Ishikawa (cell line): Measurements from ENCODE around the gene PLPP2.

ENCODE experiments used
- CEBPB ChIP-seq: IDR thresholded peaks from 2 replicates; pipeline ENCODE4 v1.6.1; 2012
- CREB1 ChIP-seq: IDR thresholded peaks from 2 replicates; pipeline ENCODE4 v1.6.1; 2012; ENCODE audit warnings: low read depth
- EGR1 ChIP-seq: IDR thresholded peaks from 2 replicates; pipeline ENCODE4 v1.6.1; 2012
- EP300 ChIP-seq: IDR thresholded peaks from 2 replicates; pipeline ENCODE4 v1.6.1; 2012; ENCODE audit warnings: borderline replicate concordance
- FOXM1 ChIP-seq: IDR thresholded peaks from 2 replicates; pipeline ENCODE4 v1.6.1; 2012; ENCODE audit warnings: low read depth, borderline replicate concordance
- NFIC ChIP-seq: IDR thresholded peaks from 2 replicates; pipeline ENCODE4 v1.6.1; 2012
- RAD21 ChIP-seq: IDR thresholded peaks from 2 replicates; pipeline ENCODE4 v1.6.1; 2012; ENCODE audit warnings: low read depth
- TAF1 ChIP-seq: IDR thresholded peaks from 2 replicates; pipeline ENCODE4 v1.6.1; 2012; ENCODE audit warnings: low read depth, mild to moderate bottlenecking
- TCF12 ChIP-seq: IDR thresholded peaks from 2 replicates; pipeline ENCODE4 v1.6.1; 2012; ENCODE audit warnings: low read depth
- TEAD4 ChIP-seq: IDR thresholded peaks from 2 replicates; pipeline ENCODE4 v1.6.1; 2012
- YY1 ChIP-seq: IDR thresholded peaks from 2 replicates; pipeline ENCODE4 v1.6.1; 2012; ENCODE audit warnings: low read depth
- ZBTB7A ChIP-seq: IDR thresholded peaks from 2 replicates; pipeline ENCODE4 v1.6.1; 2012; ENCODE audit warnings: low read depth
- TF ChIP-seq, protein P1 (sequence below): IDR thresholded peaks from 2 replicates; pipeline ENCODE4 v1.6.1; 2012
- TF ChIP-seq, protein P2 (sequence below): IDR thresholded peaks from 2 replicates; pipeline ENCODE4 v1.6.1; 2012
- TF ChIP-seq, protein P3 (sequence below): IDR thresholded peaks from 2 replicates; pipeline ENCODE4 v1.6.1; 2012; ENCODE audit warnings: low read depth, mild to moderate bottlenecking

PLPP2 gene

DNA sequence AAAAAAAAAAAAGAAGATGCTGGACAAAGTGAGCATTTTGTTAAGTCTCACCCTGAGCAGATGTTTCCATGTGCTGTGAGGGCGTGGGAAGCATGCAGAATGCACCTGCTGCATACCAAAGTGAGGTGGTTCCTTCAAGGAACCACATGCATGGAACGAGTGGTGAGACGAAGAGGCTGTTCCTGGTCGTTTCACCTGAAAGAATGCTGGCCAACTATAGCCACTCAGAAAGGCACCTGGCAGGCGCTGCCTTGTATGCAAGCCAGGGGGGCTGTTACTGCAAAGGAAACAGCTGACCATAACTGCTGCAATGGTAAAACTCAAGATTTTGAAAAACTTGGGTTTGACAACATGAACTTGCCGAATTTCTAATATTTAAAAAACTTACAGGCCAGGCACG, 38.7 kb upstream of the PLPP2 start:
- TF ChIP-seq, protein P1, sequence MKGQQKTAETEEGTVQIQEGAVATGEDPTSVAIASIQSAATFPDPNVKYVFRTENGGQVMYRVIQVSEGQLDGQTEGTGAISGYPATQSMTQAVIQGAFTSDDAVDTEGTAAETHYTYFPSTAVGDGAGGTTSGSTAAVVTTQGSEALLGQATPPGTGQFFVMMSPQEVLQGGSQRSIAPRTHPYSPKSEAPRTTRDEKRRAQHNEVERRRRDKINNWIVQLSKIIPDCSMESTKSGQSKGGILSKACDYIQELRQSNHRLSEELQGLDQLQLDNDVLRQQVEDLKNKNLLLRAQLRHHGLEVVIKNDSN: no peak
- TF ChIP-seq, protein P2, sequence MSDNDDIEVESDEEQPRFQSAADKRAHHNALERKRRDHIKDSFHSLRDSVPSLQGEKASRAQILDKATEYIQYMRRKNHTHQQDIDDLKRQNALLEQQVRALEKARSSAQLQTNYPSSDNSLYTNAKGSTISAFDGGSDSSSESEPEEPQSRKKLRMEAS: no peak
- TF ChIP-seq YY1: no peak
- TF ChIP-seq CREB1: no peak
- TF ChIP-seq, protein P3, sequence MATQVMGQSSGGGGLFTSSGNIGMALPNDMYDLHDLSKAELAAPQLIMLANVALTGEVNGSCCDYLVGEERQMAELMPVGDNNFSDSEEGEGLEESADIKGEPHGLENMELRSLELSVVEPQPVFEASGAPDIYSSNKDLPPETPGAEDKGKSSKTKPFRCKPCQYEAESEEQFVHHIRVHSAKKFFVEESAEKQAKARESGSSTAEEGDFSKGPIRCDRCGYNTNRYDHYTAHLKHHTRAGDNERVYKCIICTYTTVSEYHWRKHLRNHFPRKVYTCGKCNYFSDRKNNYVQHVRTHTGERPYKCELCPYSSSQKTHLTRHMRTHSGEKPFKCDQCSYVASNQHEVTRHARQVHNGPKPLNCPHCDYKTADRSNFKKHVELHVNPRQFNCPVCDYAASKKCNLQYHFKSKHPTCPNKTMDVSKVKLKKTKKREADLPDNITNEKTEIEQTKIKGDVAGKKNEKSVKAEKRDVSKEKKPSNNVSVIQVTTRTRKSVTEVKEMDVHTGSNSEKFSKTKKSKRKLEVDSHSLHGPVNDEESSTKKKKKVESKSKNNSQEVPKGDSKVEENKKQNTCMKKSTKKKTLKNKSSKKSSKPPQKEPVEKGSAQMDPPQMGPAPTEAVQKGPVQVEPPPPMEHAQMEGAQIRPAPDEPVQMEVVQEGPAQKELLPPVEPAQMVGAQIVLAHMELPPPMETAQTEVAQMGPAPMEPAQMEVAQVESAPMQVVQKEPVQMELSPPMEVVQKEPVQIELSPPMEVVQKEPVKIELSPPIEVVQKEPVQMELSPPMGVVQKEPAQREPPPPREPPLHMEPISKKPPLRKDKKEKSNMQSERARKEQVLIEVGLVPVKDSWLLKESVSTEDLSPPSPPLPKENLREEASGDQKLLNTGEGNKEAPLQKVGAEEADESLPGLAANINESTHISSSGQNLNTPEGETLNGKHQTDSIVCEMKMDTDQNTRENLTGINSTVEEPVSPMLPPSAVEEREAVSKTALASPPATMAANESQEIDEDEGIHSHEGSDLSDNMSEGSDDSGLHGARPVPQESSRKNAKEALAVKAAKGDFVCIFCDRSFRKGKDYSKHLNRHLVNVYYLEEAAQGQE: no peak
- TF ChIP-seq ZBTB7A: no peak
- no peak for TF ChIP-seq NFIC
- TF ChIP-seq CEBPB: no peak
- no peak for TF ChIP-seq TCF12
- no peak for TF ChIP-seq TAF1
- TF ChIP-seq TEAD4: no peak
- no peak for TF ChIP-seq RAD21
- TF ChIP-seq FOXM1: no peak
- no peak for TF ChIP-seq EP300
- no peak for TF ChIP-seq EGR1

DNA sequence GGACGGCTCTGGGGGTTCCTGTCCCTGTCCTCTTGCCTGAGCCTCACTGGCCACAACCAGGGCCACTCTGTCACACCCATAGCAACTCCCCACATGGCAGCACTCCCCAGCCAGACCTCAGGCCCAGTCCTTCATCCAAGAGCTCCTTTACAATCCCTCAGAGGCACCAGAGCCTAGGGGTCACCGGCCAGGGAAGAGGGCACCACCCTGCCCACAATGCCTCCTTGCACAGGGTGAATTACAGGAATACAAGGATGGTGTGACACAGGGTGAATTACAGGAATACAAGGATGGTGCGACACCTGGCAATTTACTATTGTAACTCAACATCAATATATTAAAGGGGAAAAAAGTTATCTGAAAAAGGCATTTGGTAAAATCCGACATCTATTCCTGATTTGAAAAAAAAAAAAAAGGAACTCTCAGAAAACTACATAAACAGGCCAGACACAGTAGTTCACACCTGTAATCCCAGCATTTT, 36.9 kb upstream of the PLPP2 start:
- TF ChIP-seq TCF12 (no peak), NFIC (no peak), TEAD4 (no peak), CEBPB (no peak), EGR1 (no peak), RAD21 (no peak), FOXM1 (no peak), CREB1 (no peak), EP300 (no peak)
- TF ChIP-seq, protein P1: no peak
- TF ChIP-seq, protein P2: no peak
- TF ChIP-seq, protein P3: no peak

DNA sequence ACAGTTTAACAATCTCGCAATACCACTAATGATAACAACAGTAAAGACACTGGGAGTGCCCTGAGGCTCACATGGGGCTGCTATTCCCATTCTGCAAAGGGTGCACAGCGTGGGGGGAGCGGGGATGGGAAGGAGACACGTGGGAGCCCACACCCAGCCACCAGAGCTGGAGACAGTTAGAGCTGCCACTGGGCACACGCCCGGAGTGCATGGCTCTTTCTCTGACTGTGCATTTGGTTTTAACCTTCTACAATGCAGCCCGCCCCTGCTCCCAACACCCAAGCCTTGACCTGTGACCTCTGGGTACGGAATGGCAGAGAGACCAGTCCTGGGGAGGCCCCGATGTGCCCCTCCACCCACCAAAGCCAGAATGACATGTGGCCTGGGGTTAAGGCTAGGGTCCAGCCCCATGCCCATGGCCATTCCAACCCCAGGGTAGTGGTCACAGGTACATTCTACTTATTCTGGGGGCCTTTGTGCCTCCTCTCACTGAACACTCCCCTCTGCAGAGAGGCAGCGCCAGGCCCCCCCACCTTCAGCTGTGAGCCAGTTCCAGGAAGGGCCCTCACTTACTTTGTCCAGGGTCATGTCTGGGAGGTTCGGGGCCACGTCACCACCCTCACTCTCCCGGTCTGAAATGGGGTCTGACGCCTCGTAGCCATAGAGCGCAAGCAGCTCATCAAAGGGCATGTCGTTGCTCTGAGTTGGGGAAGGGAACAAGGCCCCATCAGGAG, 36.3 kb upstream of the PLPP2 start:
- no peak for TF ChIP-seq RAD21
- TF ChIP-seq, protein P3: no peak
- TF ChIP-seq, protein P2: no peak
- TF ChIP-seq CREB1: no peak
- TF ChIP-seq TAF1: no peak
- TF ChIP-seq CEBPB: no peak
- no peak for TF ChIP-seq TEAD4
- TF ChIP-seq, protein P1: no peak
- no peak for TF ChIP-seq FOXM1
- no peak for TF ChIP-seq YY1
- TF ChIP-seq EGR1: no peak
- no peak for TF ChIP-seq NFIC
- no peak for TF ChIP-seq EP300
- no peak for TF ChIP-seq ZBTB7A
- no peak for TF ChIP-seq TCF12
